GOT3 (cell line): Measurements from ENCODE around the gene NINL.
"Not testable (repeated sequence)": the region's sequence is repeated elsewhere in the genome, so short reads cannot be mapped to it uniquely, and the experiment has no call there.

Experiments
- DNase-seq: peaks from one replicate; lab custom pipeline; 2025; ENCODE audit warnings: mixed read lengths; lab: John Stamatoyannopoulos, UW

Gene NINL

DNA sequence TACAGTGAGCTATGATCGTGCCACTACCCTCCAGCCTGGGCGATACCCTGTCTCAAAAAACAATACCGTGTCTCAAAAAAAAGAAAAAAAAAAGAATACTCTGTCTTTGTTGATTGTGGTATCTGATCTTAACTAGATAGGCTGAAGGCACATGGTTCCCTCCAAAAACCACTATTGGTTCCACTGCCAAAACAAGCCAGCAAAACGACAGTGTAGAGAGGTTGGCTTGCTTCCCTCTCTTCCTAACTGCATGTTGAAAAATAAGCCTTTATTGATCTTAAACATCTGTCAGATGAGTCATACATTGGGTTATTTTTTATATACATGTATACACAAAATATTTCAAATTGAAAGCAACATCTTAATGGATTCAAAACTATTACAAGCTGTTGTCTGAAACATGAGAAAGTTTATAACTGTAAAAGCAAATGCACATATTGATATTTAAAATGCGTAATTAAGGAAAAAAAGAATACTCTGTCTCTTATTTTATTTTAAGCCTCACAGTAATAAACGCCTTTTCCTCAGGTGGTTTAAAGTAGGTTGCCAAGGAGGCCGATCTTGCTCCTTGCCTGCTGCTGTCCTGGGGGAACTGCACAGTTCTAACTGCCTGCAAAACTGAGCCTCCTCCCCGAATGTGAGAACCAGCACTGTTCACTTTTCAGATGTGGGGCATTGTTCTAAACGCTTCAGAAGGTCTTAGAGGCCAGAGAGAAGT is 7.0 kb upstream of the NINL start:
- DNase-seq: no peak

DNA sequence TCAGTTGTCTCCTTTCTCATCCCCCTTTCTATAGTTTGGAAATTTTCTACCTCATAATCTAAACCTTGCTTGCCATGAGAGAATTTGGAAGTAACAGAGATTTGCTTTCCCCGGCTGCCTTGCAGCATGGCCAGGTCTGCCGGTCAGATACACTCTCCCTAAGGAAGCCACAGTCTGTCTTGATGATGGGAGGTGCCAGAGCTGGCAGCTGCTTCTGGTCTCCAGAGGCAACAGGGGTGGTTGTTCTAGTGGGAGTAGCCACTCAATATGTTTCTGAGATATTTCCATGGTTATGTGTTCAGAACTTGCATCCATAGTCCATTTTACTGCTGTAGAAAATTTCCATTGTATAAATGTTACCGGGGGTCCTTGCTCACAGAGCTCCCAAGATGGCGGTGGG is 5.4 kb upstream of the NINL start:
- DNase-seq: not testable (repeated sequence)

DNA sequence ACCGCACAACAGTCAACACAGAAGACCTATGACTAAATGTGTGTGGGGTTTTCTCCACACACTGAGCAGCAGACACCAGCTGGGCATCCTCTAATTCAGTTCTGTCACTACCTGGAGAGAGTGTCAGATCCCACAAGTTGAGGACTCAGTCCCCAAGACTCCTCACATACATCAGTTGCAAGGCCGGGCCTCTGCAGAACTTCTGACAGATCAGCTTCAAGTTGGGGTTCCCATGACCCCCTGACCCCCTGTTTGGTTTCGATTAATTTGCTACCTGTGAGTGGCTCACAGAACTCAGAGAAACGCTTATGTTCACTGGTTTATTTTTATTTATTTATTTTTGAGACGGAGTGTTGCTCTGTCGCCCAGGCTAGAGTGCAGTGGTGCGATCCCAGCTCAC is 3.2 kb upstream of the NINL start:
- DNase-seq: no peak

DNA sequence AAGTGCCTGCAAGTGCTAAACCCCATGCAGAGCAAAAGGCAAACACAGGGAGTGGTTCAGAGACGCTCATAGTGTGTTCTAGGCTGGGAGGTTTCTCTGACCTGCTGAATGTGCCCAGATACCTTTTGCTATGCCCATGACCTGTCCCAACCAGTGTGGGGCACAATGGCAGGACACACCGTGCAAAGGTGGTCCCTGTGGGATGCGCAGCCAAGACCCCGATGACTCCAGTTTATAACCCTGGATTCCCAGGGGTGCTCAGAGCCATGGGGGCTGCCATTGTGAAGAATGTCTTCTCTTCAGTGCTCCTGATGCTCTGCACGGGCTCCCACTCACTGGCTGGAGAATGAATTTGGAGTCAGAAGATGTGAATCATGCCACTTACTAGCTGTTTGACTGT is 2.2 kb upstream of the NINL start:
- no peak for DNase-seq

DNA sequence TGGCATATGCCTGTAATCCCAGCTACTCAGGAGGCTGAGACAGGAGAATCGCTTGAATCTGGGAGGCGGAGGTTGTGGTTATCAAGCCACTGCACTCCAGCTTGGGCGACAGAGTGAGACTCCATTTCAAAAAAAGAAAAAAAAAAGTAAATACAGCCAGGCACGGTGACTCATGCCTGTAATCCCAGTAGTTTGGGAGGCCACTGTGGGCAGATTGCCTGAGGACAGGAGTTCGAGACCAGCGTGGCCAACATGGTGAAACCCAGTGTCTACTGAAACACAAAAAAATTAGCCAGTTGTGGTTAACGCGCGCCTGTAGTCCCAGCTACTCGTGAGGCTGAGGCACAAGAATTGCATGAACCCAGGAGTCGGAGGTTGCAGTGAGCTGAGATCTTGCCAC is 1.5 kb upstream of the NINL start:
- no peak for DNase-seq

DNA sequence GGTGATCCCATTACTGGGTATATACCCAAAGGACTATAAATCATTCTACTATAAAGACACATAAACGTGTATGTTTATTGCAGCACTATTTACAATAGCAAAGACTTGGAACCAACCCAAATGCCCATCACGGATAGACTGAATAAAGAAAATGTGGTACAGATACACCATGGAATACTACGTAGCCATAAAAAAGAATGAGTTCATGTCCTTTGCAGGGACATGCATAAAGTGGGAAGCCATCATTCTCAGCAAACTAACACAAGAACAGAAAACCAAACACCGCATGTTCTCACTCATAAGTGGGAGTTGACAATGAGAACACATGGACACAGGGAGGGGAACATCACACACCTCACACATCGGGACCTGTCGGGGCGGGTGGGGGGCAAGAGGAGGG is 1.7 kb downstream of the NINL start:
- DNase-seq: not testable (repeated sequence)

DNA sequence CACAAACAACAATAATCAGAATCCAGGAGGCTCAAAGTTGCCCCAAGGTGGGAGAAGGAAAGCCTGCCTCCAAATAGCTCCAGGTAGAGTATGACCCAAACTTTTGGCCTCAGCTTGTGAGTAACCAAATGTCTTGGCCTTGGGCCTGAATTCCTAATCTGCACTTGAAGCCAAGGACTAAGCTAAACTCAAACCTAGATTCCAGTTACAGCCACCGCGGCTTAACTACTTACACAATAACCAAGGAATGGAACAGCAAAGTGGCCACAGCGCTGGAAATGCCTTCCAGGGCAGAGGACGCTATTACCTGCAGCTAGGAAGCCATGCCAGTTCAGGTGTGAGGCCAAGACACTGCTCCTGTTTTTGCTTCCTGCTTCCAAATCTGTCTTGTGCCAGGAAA is 4.6 kb downstream of the NINL start:
- no peak for DNase-seq

DNA sequence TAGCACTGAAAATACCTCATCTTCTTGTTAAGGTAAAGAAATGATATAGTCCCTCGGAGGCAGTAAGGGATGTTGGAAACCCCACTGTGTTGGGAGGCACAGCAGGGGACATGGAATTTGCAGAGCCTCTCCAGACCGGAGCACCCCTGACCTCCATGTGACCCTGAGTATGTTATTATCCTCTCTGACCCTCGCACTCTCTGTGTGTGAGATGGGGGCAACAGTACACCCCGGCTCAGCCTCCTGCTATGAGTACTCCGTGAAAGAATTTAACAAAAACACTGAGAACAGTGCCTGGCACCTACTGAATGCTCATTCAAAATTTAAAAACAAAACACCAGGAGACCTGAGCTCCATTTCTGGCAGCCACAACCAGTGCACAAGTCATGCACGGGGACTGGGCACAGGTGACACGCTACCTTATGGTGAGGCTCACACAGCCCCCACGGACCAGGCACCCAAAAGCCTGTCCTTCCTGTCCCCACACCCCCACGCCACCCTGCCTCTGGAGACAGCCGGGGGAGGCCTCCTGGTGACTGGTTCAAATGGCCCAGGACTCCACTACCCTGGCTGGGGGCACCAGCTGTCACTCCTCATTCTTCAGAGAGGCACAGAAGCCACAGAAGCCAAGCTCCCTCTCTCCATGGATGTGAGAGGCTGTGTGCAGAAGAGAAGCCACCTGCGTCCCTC is 6.1 kb downstream of the NINL start:
- DNase-seq: no peak

DNA sequence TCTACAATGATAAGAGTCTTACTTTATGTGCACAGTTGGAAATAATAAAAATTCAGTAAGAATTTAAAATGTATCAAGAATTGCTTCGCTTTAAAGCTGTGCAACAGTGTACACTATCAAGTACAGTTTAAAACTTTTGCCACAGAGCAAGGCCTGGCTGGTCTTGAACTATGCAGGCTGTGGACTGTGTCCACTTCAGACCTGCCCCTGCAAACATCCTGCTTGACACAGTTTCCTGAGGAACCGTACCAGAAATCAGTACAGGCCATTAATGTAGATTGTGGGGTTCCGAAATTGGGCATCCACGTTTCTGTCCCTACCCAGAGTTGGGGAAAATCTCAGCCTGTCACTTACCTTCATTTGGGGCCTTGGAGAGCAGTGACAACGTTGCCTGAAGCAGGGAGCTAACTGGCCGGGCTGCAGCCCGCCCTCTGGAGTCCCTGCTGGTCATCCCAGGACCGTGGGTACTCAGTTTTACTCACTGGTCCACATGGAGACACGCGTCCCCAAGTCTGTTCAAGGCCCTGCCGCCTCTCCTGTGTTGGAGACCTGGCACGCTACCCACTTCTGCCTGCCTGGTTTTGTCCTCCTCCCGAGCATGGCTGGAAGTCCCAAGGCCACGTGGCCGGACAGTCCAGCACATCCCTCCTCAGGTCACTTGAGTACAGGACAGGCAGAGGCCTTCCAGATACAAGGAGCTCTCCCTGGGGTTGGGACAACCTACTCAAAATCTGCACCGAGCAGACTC is 8.4 kb downstream of the NINL start:
- DNase-seq: no peak

DNA sequence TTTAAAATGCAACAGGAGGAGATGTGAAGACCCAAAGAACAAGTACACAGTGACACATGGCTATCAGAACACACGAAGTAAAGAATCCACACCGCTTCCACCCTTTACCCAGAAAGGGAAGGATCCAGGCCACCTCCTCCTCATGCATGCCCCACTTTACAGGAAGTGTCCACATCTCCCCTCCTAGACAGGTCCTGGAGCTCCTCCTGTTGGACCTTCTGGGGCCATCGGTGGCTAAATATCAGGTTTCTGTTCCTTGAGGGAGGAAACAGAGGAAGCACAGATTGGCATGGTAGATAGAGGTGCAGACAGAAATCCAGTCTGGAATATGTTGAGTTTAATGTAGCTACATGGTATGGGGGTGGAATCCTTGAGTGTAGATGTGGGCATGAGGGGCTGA is 10.9 kb downstream of the NINL start:
- no peak for DNase-seq

DNA sequence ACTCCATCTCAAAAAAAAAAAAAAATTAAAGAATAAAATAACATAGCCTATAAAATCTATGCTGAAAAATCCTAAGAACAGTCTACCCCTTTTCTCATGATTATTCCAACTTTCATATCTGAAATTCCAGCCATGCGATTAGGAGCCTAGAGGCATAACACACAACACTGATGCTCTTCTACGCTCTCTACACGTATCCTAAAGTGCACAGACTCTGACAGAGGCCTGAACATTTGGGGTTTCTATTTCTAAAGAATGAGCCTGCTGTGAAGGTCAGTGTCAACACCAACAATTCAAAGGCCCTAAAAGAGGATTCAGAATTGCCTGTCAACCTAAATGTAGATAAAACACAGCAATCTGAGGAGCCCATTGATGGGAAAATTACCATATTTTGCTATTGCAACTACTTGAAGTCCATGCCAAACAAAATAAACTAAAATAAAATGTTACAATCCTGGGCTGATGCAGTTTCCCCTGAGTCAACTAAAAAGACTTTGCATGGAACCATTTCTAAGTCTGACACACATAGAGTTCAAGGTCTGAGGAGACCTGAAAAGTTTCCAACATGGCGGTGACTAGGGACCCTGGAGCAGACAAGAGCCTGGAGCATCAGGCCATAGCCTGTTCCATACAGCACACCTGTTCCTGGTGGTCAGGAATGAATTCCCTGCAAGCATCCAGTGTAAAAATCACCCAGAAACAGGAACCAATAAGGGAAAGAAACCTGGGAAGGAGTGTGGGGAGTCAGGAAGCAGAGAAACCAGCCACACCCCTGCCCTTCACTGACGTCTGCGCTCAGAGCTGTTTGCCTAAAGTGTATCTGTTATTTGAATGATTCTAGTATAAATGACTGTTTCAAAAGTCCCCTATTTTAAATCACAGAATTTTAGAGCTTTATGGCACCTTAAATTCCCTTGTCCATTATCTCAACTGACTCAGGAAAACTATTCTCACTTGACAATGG is 11.8 kb downstream of the NINL start:
- DNase-seq: no peak

DNA sequence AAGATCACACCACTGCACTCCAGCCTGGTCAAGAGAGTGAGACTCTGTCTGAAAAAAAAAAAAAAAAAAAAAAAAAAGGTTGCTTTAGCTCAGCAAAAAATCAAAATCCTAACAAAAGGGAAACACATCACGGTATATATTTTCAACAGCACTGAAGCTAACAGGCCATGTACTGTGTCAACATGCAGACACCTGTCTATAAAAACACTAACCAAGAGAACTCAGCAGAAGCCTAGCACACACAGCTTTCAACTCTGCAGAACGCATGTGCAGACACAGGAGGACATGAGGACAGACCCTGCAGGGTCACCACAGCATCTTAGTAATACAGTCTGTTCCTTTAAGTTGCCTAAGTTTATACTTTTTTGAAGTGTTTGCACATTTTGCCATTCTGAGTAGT is 13.5 kb downstream of the NINL start:
- no peak for DNase-seq

DNA sequence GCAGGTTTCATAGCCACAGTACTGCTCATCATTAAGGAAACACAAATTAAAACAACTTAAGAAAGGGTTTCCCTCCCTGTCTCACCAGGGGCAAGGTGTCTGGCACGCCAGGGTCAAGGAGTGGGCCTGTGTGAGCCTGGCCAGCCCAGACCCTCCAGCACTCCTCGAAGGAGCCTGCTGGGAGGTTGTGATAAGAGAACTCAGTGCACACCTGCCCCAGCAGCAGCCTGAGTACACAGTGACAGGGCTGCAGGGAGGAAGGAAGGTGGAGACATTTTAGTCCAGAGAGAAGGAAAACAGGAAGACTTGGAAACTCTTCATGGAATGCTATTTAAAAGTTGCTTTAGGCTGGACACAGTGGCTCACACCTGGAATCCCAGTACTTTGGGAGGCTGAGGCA is 14.1 kb downstream of the NINL start:
- no peak for DNase-seq

DNA sequence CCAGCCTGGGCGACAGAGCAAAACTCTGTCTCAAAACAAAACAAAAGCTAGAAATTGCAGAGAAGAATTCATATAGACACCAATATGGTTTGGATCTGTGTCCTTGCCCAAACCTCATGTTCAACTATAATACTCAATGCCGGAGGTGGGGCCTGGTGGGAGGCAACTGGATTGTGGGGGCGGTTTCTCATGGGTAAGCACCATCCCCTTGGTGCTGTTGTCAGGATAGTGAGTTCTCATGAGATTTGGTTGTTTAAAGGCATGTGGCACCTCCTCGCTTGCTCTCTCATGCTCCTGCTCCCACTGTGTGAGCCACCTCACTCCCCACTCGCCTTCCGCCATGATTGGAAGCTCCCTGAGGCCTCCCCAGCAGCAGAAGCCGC is 15.2 kb downstream of the NINL start:
- no peak for DNase-seq

DNA sequence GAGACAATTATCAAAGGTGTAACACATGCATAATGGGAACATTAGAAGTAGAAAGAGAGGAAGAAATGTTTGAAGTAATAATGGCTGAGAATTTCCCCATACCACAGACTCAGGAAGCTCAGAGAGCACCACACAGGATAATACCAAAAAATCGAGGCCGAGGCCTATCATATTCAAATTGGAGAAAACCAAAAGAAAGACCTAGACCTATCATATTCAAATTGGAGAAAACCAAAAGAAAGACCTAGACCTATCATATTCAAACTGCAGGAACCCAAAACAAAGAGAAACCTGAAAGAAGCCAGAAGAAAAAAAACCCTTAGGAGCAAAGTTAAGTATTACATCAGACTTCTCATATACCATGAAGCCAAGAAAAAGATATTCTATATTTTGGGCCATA is 18.0 kb downstream of the NINL start:
- DNase-seq: no peak

DNA sequence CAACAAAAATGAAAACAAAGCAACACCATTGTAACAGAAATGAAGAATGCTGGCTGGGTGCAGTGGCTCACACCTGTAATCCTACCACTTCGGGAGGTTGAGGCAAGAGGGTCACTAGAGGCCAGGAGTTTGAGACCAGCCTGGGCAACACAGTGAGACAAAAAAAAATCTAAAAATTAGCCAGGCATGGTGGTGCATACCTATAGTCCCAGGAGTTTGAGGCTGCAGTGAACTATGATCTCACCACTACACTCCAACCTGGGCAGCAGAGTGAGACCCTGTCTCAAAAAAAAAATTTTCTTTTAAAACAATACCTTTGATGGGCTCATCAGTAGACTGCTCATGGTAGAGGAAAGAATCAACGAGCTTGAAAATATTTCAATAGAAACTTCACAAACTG is 18.5 kb downstream of the NINL start:
- no peak for DNase-seq

DNA sequence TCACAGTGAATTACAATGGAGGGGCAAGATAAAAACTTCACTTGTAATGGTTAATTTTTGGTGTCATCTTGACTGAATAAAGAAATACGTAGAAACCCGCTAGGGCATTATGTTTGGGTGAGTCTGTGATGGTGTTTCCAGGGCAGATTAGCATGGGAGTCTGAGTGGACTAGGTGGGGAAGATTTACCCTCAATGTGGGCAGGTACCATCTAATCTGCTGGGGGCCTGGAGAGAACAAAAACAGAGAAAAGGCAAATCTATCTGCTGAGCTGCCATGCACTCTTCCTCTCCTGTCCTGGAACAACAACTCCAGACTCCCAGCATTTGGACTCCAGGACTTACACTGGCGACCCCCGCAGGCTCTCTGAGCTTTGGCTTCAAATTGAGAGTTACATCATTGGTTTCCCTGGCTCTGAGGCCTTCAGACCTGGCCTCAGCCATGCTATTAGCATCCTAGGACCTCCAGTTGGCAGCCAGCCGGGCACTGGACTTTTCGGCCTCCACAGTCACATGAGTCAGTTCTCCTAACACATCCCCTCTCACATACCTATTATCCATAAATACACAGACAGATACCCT is 19.7 kb downstream of the NINL start:
- DNase-seq: no peak

DNA sequence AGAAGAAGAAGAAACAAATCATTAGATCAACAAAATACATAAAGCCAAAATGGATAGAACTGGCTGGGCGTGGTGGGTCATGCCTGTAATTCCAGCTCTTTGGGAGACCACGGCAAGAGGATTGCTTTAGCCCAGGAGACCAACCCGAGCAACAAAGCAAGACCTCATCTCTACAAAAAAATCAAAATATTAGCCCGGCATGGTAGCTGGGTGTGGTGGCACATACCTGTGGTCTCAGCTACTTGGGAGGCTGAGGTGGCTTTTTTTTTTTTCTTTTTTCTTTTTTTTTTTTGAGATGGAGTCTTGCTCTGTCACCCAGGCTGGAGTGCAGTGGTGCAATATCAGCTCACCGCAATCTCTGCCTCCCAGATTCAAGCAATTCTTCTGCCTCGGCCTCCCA is 21.5 kb downstream of the NINL start:
- no peak for DNase-seq

DNA sequence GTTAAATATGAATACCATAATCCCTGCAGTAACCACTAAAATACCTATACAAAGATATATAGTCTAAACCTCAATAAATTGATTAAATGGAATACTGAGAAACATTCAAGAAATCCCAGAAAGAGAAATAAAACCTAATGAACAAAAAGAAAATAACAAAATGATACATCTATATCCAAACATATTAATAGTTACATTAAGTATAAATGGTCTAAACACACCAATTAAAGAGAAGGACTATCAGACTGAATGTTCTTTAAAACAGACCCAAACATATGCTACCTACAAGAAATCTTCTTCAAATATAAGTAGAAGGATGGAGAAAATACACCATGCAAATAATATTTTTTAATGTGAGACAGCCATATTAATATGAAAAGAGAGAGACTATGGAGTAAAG is 22.0 kb downstream of the NINL start:
- DNase-seq: no peak

DNA sequence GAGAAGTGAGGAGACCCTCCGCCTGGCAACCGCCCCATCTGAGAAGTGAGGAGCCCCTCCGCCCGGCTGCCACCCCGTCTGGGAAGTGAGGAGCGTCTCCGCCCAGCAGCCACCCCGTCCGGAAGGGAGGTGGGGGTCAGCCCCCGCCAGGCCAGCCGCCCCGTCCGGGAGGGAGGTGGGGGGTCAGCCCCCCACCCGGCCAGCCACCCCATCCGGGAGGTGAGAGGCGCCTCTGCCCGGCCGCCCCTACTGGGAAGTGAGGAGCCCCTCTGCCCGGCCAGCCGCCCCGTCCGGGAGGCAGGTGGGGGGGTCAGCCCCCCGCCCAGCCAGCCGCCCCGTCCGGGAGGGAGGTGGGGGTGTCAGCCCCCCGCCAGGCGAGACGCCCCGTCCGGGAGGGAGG is 23.6 kb downstream of the NINL start:
- not testable (repeated sequence) for DNase-seq

DNA sequence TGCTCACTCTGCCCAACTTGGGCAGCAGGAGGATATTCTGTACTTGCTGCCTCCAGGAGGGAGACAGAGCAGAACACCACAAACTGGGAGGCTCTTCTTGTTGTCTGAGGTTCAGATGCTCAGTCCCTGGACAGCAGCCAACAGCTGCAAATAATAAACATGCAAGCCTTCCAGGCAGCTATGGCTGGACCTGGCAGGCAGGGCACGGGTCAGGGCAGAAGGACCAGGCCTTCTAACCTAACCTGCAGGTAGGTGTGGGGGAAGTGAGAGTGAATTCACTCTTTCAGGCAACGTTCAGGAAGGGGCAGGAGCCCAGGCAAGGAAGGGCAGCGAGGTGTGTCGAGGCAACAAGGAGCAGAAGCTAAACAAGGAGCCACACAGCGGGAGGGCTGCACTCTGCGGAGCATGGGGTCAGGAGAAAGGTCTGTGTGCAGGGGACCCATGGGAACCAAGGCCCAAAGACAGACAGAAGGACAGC is 31.5 kb downstream of the NINL start:
- DNase-seq: no peak

DNA sequence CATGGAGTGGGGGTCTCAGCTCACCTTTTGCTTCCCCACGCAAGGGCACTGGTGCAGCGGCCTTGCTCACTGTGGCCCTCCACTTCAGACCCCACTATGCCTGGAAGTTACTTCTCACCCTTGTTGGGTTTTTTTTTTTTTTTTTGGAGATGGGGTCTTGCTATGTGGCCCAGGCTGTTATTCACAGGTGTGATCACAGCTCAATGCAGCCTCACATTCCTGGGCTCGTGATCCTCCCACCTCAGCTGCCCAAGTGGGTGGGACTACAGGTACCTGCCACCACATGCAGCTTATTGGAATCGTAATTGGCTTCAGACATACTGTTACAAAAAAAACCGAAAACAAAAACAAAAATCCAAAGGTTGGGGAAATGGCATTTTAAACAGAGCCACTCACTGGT is 32.4 kb downstream of the NINL start:
- no peak for DNase-seq
